Posterior vena cava (tissue), 2 donors: Measurements from ENCODE around the gene TPSB2. TPM values are rescaled to one million over a fixed set of nuclear protein-coding genes. Genes with fewer than 3 reads are reported as not detected.
"Not testable (repeated sequence)": the region's sequence is repeated elsewhere in the genome, so short reads cannot be mapped to it uniquely, and the experiment has no call there.

Source experiments
- DNase-seq: peaks from one replicate; pipeline ENCODE4 v3.0.0-alpha.2; 2020; ENCODE audit warnings: low spot score
- intact Hi-C, 2 donors: fragments of 100-400 bp; cut with DNase I; formaldehyde crosslinking; loops; one replicate each; pipeline versions ENCODE4 v1.14.1 to v1.14.2; 2022 to 2023
- total RNA-seq, 2 donors: library from RNA; stranded (reverse); fragmentation: NEBNext Ultra II Directional; extraction: Animal tissue kit (Norgen Biotek cat#: 25700); gene quantifications; one replicate each; pipeline ENCODE4 v1.2.1, GENCODE V29; 2021
- donor health status: DM: yes; HTN: yes; CAD: no.
- donor health status: DM: yes; HTN: yes; CAD: no.

Gene TPSB2
- total RNA-seq, 2 donors from 2014 or later: 24.3 to 58.7 TPM

DNA sequence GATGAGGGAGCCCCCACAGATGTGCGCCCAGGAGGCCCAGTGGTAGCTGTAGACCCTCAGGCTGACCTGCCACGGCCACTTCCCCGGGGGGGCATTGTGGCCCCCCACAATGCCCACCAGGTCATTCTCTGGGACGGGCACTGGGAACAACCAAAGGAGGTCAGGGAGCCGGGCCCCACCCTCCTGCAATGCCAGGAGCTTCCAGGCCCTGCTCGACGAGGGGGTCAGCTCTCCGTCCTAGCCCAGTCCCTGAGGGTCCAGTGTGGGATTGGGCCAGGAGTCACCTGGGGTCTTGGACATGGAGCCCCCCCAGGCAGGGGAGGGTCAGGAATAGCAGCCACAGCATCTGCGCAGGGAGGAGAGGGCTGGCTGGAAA lies 32.9 kb upstream of the TPSB2 start:
- no peak for DNase-seq
- intact Hi-C loops: no loop called here

- intact Hi-C loops: no loop called here
- DNase-seq: no peak
Measured at GRCh38 chr16:1262210-1262845, 32.3 kb upstream of the TPSB2 start.

DNA sequence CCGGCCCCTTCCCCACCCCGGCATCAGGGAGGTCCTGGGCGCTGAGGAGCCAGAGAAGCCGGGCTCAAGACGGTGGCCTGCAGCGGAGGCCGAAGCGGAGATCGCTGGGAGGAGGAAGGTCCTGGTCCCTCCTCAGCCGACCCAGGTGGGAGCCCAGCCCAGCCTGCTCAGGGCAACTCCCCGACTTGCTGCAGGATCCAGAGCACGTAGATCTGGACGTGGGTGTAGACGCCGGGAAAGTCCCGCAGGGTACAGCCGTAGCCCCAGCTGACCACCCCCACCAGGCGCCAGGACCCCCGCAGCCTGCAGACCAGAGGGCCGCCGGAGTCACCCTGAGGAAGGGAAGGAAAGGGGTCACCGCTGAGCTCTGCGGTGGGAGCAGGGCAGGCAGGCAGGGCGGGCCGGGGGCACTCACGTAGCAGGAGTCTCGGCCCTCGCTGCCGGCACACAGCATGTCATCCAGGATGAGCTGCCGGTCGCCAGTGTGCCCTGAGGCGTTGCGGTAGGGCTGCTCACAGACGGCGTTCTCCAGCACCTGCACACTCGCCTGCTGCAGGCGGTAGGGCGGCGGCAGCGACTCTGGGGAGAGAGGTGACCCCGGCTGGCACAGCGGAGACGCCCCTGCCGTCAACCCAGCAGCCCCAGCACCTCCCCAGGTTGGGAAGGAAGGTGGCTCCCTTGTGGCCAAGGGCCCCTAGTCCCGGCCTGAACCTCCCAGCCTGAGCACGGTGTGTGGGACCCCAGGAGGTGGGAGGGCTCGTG lies 31.3 kb upstream of the TPSB2 start:
- intact Hi-C loops: no loop called here
- DNase-seq: no peak

GRCh38 chr16:1260101-1260680 lies 30.2 kb upstream of the TPSB2 start:
- no peak for DNase-seq
- intact Hi-C loops: no loop called here

- intact Hi-C loops: no loop called here
- no peak for DNase-seq
Measured at GRCh38 chr16:1259760-1260068, 29.7 kb upstream of the TPSB2 start.

GRCh38 chr16:1258906-1259759 lies 29.1 kb upstream of the TPSB2 start:
- intact Hi-C loops: no loop called here
- no peak for DNase-seq

GRCh38 chr16:1258225-1258600 lies 28.2 kb upstream of the TPSB2 start:
- DNase-seq: no peak
- intact Hi-C loops: no loop called here

- intact Hi-C loops: no loop called here
- DNase-seq: no peak
Measured at GRCh38 chr16:1257561-1258224, 27.7 kb upstream of the TPSB2 start.

- intact Hi-C loops: no loop called here
Measured at GRCh38 chr16:1256874-1257322, 26.9 kb upstream of the TPSB2 start.

DNA sequence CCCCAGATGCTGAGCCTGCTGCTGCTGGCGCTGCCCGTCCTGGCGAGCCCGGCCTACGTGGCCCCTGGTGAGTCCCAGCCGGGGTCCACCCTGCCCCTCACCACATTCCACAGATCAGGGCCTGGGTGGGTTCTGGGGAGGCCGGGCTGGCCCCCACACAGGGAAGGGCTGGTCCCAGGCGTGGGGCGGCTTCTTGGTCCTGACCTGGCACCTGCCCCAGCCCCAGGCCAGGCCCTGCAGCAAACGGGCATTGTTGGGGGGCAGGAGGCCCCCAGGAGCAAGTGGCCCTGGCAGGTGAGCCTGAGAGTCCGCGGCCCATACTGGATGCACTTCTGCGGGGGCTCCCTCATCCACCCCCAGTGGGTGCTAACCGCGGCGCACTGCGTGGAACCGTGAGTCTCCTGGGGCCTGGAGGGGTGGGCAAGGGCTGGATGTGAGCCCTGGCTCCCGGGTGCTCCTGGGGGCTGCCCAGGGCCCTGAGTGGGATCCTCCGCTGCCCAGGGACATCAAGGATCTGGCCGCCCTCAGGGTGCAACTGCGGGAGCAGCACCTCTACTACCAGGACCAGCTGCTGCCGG lies 26.4 kb upstream of the TPSB2 start:
- DNase-seq, intact Hi-C loops: not testable (repeated sequence)

More at GRCh38 chr16:1256874-1257322, 26.9 kb upstream of the TPSB2 start:
- no peak for DNase-seq

GRCh38 chr16:1255276-1256122 lies 25.5 kb upstream of the TPSB2 start, which contains the start of gene TPSD1:
TPSD1 (plus strand) TSS chr16:1256069; CDS start chr16:1256281, 212 bp downstream.
- DNase-seq, intact Hi-C loops: not testable (repeated sequence)

DNA sequence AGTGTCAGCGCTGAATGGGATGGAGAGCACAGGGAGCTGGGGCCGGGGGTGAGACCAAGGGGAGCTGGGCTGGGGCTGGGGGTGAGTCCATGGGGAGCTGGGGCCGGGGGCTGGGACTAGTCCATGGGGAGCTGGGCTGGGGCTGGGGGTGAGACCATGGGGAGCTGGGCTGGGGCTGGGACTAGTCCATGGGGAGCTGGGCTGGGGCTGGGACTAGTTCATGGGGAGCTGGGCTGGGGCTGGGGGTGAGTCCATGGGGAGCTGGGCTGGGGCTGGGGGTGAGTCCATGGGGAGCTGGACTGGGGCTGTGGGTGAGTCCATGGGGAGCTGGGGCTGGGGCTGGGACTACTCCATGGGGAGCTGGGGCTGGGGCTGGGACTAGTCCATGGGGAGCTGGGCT lies 24.8 kb upstream of the TPSB2 start:
- DNase-seq, intact Hi-C loops: not testable (repeated sequence)

- DNase-seq, intact Hi-C loops: not testable (repeated sequence)
Measured at GRCh38 chr16:1253701-1254364, 23.8 kb upstream of the TPSB2 start.

DNA sequence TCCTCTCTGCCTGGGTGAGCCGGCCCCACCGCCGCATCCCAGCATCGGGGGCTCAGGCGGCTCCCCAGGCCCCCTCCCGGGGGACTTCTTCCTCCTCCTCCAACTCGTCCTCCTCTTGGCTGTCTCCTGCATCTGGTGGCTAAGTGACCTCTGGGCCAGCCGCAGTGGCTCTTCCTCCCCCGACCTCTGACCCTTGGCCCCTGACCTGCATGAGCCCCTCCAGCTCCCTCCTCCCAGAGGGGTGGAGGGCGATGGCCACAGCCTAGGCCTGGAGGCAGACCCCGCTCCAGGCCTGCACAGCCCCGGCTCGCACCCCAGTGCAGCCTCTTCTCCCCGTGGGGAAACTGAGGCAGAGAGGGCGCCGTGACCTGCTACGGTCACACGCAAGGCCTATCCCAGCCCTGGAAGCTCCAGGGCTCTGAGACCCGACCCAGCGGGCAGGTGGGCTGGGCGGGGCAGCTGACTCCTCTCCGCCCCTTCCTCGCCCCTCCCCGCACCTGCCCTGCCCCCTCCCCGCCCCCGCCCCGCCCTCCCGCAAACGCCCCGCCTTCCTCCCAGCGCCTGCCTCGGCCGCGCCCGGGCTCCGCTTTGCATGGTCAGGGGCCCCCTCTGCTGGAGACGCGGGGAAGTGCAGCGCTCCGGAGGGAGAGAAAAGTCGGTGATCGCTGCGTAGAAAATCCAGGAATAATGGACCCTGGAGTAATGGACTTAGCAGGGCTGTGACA lies 19.2 kb upstream of the TPSB2 start:
- DNase-seq, intact Hi-C loops: not testable (repeated sequence)

DNA sequence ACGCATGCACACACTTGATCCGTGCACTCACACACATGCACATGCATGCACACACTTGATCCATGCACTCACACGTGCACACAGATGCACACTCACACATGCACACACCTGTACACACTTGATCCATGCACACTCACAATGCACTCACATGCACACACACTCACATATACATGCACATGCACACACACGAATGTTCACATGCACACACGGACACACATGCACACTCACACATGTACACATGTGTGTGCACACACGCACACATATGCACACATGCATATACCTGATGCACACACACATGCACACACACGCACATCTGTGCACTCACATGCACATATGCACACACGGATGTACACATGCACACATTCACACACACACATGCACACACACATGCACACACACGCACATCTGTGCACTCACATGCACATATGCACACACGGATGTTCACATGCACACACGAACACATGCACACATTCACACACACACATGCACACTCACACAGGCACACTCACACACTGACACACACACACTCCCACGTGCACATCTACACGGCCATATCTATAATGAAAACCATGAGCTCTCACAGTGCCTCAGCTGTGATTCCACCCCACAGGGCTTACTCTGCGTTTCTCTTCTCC lies 18.0 kb upstream of the TPSB2 start:
- intact Hi-C loops, DNase-seq: not testable (repeated sequence)

GRCh38 chr16:1245452-1246020 lies 15.6 kb upstream of the TPSB2 start:
- DNase-seq: no peak
- intact Hi-C loops: no loop called here
